Fibroblast of the conjunctiva (primary cell): ENCODE data around the gene OLFM2.
"Not testable (repeated sequence)": the region's sequence is repeated elsewhere in the genome, so short reads cannot be mapped to it uniquely, and the experiment has no call there.

Experiments used
- DNase-seq: peaks from one replicate; pipeline ENCODE4 v3.0.0-alpha.2; 2010; ENCODE audit warnings: low read depth

OLFM2 gene

DNA sequence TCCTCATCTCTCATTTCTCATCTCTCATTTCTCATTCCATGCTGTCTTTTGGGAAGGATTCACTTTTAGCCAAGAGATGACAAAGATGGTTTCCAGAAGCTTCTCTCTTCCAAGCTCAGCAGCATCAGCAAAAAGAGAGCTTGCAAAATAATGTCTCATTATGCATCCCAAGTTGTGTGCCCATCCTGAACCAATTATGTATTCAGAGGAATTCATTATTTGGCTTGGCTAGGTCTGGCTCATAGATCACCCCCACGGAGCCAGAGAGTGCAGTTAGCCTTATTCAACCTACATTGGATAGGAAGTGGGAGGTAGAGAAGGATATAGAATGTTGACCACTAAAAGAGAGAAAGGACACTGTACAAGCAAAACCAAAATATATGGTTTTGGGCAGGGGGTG is 5.4 kb upstream of the OLFM2 start:
- peak; percentile 31 for DNase-seq

DNA sequence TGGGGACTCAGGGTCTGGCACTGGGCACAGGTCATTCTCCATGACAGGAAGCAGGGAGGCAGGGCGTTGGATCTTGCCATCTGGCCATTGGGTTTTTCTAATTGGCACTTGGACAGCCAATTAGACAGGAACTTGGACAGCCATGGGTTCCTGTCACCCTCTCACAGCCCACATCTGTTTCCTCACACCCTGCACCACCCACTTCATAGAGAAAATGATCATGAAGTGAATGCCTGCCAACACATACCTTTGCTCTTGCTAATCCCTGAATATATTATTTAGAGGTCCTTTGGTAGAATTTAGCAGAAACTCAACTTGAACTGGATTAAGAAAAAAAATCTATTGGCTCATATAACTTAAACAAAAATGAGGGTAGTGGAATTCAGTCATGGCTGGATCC is 4.9 kb upstream of the OLFM2 start:
- no peak for DNase-seq

DNA sequence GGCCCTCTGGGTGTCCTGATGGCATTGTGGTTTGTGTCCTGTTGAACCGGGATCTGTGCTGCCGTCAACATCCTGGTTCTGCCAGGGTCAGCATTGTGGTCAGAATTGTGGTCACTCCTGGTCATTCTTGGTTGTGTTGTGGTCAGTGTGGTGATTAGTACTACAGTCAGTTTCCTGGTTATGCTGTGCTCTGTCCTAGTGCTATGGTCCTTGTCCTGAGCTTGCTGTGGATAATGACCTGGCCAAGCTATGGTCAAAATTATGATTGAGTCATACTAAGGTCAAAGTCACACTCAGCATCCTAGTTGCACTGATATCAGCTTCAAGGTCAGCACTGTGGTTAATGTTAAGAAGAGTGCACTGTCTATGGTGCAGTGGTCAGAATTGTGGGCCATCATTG is 4.5 kb upstream of the OLFM2 start:
- DNase-seq, result no peak

DNA sequence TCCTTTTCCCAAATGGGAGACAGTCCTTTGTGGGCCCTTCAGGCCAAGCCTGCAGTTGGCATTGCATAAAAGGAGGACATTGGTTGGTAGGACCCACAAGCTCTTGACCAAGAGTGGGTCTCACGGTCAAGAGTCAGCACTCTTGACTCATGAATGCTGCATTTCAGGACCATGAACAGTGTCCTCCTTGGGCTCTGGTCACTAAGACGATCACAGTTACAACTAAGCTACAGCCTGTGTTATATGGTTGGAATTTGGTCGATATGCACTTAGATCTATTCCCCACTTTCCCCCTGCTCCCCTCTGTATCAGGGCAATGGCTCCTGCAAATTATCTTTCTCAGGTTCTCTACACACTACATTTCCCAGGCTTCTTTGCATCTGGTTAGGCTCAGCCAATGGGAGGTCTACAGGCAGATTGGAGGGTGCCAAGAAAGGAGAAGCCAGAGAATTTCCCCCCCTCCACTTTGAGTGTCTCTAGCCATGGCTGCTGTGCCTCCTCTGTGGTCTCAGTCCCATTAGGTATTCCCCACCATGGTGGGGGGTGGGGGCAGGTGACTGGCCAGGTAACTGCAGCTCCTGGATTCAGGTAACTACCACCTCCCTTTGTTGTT is 3.1 kb upstream of the OLFM2 start:
- no peak for DNase-seq

DNA sequence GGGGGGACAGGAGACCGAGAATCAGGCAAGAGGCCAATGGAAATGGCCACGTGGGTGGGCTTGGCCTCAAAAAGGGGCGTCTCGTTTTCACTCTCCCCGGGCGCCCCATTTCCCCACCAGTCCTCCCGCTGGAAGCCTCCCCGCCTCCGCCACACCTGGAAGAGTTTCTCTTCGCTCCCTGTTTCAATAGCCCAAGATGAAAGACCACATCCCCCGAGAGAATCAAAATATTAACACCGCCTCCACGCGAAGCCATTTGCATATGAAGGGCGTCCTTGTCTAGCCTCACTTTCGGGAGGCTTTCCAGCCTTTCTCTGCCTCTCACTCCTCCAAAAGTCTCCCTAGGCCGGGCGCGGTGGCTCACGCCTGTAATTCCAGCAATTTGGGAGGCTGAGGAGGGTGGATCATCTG is 691 bp upstream of the OLFM2 start:
- DNase-seq, result no peak

DNA sequence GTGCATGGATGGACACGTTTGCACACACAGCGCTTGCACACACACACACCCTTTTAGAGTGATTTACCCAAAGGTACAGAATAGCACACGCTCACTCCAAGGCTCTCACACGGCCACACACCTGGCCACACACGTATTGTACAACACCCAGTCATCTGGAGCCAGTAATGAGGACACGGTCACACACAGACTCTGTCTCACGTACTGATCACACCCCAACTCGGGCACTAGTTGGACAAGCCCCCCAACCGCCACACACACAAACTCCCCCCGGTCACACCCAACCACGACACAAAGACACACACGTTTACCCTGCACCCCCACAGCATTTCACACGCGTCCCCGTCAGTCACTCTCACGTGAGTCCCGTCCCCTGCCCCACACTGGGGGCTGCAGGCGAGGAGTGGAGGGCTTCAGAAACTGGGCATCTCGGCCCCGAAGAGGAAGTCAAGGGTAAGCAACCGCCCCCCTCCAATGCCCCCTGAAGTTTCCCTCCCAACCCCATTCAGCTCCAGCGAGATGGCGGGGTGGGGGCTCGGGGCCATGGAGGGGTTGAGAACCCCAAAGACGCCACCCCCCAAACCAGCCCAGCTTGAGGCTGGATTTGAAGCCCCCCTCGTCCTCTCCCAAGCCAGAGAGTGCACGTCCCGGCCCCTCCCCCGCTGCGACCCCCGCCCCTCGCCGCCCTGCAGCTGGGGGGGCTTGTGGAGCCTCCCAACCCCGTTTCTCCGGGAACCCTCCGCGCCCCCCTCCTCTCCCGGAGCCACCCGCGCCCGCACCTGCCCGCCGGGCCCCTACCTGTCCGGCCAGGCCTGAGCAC is 599 bp downstream of the OLFM2 start:
- DNase-seq, result no peak

DNA sequence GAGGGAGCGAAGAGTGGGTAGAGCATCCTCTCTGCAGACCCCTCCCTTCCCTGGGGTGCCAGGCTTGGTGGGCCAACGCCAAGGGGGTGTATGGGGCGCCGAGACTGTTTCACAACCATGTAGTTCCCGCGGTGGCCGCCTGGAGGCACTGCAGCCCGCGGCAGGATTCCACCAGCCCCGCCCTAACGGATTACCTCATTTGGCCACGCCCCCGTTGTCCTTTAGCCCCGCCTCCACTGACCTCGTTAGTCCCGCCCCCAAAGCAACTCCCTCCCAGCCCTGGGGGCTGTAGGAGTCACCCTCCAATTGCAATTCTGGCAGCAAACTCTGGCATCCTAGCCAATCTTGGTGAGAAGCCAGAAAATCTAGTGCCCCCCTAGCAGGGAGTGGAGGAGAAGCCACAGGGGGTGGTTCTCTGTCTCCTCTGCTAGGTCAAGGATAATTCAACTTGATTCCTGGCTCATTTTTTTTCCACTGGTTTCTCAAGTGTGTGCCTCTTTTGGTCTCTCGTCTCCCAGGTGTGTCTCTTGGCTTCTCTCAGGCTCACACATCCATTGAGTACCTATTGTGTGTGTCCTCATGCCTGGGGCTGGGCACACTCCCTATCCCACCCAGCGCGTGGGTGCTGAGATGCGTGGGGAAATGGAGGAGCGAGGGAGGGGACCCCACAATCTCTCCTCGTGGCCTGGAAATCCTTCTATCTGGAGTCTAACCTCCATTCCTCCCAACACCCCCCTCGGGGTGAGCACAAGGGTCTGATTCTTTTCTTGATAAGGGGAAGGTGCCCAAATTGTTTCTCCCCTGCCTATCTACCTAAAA is 2.0 kb downstream of the OLFM2 start:
- DNase-seq, result peak; percentile 63

DNA sequence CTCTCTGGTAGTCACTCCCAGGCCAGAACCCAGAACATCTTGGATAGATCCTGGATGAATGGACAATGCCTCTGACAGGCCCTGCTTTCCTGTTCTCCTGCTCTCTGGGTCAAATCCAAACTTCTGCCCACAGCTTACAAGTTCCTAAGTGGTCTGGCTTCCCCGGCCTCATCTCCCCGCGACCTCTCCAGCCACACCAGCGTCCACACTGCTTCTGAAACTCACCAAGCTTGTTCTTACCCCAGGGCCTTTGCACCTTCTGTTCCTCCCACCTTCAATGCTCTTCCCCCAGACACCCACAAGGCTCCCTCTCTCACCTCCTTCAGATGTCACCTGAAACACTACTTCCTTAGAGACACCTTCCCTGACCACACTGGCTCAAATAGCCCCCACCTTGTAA is 3.5 kb downstream of the OLFM2 start:
- no peak for DNase-seq

DNA sequence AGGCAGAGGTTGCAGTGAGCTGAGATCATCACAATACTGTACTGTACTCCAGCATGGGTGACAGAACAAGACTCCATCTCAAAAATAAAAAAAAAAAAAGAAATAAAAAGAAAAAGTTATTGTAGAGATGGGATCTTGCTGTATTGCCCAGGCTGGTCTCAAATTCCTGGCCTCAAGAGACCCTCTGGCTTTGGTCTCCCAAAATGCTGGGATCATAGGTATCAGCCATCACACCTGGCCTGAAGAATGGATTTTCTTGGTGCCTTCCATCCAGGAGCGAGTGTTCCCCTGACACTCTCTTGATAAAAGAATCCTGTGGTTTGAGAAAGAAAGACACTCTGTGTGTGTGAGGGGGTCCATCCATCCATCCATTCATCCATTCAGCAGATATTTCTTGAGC is 4.7 kb downstream of the OLFM2 start:
- DNase-seq, result no peak

DNA sequence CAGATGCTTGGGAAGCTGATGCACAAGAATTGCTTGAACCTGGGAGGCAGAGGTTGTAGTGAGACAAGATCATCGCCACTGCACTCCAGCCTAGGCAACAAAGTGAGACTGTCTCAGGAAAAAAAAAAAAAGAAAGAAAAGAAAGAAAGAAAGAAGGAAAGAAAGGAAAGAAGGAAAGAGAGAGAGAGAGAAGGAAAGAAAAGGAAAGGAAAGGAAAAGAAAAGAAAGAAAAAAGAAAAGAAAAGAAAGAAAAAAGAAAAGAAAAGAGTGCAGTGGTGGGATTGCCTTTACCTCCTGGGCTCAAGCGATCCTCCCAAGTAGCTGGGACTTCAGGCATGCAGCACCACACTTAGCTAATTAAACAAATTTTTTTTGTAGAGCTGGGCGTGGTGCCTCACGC is 12.9 kb downstream of the OLFM2 start:
- no peak for DNase-seq

DNA sequence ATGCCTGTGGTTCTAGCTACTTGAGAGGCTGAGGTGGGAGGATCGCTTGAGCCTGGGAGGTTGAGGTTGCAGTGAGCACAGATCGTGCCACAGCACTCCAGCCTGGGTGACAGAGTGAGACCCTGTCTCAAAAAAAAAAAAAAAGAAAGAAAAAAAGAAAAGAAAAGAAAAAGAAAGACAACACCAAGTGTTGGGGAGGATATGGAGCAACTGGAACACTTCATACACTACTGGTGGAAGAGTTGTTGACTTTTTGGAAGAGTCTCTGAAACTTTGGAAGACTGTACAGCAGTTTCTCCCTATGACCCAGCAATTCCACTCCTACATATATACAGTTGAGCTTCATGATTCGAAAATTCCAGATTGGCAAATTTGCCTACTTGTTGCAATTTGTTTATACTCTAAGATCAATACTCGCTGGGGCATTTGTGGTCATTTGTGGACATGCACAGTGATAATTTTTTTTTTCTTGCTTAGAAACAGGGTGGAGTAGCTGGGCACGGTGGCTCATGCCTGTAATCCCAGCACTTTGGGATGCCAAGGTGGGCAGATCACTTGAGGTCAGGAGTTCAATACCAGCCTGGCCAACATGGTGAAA is 13.4 kb downstream of the OLFM2 start:
- not testable (repeated sequence) for DNase-seq

DNA sequence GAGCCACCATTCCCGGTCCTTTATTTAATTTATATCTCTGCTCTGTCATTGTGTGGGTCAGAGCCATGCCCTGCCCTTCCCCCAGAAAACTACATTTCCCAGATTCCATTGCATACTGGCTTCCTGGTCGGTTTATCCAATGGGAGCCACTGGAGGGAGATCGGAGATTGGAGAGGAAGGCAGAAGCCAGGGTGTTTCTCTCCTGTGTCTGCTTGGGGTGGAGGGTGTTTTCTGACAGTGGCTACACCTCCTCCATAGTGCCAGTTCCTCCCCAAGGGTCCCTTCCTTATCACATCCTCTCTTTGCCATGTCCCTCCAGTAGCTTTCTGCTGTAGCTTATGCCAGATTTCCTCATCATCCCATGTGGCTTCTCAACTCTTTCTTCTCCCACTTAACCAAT is 19.0 kb downstream of the OLFM2 start:
- DNase-seq, result no peak

DNA sequence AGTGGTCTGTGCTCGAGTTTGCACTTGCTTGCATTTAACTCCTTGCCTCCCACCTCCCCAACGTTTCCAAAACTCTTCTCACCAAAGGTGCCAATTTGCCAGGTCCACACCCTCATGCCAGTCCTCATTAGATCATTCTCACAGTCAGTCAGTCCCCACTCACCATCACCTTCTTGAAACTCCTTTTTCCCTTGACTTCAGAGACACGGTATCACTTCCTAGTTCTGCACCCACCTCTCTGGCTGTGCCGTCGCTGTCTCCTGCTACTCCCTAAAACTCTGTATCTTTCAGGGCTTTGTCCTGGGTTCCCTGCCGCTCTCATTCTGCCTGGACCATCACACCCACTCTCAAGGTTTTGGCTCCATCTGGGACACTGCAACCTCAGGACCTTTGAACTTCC is 19.6 kb downstream of the OLFM2 start:
- no peak for DNase-seq

DNA sequence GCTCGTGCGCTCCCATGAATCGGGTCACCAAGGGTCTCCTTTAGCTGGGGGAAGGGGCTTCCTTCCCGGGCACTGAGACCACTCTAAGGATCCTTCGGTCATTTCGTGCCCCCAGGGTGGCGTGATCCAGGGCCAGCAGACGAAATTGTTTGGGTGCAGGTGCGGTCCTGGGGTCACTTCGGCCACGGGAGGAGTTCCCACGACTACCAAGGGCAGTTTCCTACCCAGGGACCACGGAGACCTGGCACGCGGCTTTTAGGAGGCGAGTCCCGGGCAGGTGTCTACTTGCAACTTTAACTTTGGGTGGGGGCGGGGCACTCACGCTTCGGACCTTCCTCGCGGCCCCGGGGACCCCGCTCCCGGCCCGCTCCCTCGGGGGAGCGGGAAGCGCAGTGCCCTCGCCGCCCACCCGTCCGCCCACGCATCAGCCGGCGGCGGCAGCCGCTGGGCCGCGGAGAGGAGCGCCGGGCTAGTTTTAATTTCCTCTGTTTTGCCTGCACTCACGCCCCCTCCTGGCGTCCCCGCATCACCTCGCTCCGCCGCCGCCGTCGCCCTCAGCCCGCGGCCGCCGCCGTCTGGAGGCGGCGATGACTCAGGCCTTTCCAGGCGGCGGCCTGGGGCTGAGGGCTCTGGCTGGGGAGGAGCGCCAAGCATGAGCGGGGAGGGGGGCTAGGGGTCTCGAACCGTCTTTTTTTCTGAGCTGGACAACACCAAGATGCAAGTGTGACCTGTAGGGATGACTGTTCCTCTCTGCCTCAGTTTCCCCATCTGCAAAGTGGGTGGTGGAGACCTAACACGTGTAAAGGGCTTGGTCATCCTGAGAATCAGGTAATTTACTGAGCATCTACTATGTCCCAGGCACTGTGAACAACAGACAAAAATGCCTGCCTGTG is 21.8 kb downstream of the OLFM2 start:
- peak; percentile 51 for DNase-seq

DNA sequence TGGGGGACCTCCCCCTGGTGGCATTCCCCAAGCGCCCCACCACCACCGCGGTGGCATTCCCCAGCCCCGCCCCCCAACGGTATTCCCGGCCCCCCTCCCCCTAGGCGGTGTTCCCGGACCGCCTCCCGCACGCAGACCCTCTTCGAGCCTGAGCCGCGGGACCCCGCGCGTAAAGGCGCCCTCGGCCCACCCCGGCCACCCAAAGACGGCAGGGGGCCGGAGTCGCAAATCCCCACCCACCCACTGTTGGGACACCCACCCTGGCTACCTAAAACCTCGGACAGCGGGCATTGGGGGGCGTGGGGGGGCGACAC is 22.4 kb downstream of the OLFM2 start:
- no peak for DNase-seq

DNA sequence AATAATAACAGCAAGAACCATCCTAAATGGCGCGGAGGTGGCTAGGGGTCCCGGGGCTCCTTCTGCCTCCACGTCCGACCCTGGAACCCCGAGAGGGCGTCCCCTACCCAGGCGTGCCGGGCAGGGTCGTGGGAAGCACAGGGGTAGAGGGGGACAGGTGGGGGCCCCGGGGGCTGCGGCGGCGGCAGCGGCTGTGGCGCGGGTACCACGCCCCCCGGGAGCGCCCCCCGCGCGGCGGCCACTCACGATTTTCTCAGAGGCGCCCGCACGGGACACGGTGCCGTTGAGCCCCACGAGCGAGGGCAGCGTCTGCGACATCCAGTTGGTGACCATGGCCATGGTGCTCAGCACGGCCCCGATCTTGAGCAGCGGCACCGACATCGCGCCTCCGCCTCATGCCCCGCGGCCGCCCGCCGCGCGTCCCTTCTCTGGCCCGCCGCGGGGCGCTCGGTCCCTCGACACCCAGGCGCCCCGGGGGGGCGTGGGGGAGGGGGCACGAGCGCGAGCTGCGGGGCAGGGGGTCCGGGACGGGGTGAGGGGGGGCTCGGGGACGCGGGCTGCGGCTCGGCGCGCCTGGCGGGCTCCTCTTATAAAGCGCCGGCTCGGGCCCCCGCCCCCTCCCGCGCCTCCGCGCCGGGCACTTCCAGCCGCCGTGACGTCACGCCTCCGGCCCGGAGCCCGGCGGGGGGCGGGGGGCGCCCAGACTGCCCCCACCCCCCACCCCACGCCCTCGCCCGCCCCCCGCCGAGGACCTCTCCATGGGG is 22.9 kb downstream of the OLFM2 start:
- DNase-seq, result no peak

DNA sequence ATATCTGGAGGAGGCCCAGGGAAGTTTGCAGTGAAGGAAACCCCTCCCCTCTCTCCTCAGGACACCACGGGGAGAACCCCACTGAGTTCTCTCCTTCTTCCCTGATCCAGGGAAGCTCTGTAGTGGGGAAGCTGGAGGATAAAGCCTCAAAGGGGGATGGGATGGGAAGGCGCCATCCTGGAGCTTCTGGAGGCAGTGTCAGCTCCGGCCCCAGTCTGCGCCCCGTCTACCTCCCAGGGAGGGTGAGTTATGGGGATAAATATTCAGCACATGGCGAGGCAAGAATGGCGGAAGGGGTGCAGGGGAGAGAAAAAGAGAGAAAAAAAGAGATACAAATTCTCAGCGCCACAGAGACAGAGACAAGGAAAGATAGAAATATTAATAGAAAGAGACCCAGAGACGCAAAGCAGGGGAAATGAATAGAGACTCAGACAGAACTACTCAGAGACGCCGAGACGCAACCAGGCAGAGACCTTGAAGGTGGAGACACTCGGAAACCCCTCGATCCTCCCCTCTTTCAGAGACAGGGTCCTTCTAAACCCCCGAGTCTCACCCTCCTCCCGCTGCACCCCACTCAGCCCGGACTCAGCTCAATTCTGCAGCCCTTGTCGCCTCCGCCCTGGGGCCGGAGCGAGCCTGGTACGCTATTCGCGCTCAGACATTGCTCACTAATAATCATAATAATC is 23.6 kb downstream of the OLFM2 start:
- DNase-seq, result no peak

DNA sequence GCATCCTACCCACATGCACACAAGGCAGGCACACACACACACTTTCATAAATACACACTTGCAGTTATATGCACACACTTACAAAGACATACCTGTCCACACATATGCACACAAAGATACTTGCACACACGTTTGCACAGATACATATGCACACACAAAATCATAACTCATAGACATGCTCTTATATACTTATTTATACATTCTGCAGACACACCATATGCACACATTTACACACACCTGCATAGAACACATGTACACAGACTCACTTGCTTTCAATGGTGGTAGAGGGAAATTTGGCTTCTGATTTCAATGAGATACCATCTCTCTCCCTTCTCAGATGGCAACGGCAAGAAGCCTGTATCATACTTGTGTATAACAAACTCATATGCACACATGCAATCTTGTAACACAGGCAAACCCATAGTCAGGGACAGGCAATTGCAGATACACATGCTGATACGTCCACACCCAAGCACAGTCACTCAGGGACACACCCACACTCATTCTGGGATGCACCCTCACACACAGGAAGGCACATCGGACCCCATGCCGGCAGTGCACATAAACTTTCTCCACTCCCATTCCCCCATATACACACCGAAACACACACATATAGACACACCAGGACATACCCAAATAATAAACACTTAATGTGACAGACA is 24.7 kb downstream of the OLFM2 start:
- DNase-seq, result no peak

DNA sequence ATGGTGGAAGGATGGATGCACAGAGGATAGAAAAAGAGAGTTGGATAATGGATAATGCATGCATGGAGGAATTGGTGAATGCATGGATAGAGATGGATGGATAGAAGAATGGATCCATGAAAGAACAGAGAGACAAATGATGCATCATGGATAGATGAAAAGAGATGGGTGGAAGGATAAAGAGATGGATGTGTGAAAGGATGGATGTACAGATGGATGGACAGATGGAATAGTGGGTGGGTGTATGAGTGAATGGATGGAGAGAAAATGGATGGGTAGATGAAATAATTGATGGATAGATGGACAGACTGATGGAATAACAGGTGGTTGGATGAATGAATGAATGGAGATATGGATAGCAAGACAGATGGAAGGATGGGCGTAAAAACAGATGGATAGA is 25.7 kb downstream of the OLFM2 start:
- DNase-seq, result no peak

DNA sequence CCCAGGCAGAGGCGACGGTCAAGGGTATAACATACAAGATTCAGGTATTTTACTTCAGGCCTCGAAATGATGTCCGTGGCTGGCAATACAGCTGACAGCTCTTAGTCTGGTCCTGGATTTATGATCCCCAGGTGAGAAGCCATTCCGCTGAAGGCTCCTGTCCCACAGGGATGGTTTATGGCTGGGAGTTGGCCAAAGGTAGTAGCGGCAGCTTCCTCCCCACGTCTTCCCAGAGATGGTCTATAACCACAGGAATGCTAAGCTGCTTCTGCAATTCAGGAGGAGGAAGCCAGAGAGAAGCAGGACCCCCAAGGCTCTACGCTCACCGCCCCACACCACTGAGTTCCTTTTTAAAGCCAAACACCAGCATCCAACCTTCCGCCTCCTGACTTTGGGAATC is 27.1 kb downstream of the OLFM2 start:
- no peak for DNase-seq
